ENCODE measurements around the gene ERMP1.
"Not testable (repeated sequence)": the region's sequence is repeated elsewhere in the genome, so short reads cannot be mapped to it uniquely, and the experiment has no call there.

The ERMP1 gene

DNA sequence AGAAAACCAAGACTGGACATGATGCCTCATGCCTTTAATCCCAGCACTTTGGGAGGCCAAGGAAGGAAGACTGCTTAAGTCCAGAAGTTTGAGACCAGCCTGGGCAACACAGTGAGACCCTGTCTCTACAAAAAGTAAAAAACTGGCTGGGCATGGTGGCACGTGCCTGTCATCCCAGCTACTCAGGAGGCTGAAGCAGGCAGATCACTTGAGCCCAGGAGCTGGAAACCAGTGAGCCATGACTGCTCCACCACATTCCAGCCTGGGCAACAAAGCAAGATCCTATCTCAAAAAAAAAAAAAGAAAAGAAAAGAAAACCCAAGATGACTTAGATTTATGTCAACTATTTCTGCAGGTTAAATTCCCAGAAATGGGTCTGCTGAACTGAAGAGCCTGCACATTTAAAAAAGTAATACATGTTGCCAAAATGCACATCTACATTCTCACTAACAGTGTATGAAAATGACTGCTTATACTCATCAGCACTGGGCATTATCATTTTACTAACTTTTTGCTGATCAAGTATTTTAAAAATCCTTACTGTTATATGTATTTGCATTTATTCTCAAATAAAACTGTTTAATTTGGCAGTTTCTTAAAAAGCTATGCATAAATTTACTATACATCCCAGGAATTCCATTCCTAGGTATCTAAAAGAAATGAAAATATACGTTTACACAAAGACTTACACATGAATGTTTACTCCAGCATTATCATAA lies 14.3 kb downstream of the ERMP1 start:
- DNase-seq, result no peak

DNA sequence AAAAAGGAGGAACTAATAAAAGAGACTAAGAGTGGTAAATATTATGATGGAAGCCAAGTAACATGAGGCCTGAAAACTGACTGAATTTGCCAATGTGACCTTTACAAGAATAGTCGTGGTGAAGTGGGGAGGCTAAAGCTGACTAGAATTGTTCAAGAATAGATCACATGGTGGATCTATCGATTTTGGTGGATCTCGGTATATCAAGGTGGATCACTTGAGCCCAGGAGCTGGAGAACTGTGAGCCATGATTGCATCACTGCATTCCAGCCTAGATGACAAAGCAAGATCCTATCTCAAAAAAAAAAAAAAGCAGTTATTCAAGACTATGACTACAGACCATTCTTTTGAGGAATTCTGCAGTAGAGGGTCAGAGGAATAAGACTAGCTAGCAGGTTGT lies 15.1 kb downstream of the ERMP1 start:
- no peak for DNase-seq

DNA sequence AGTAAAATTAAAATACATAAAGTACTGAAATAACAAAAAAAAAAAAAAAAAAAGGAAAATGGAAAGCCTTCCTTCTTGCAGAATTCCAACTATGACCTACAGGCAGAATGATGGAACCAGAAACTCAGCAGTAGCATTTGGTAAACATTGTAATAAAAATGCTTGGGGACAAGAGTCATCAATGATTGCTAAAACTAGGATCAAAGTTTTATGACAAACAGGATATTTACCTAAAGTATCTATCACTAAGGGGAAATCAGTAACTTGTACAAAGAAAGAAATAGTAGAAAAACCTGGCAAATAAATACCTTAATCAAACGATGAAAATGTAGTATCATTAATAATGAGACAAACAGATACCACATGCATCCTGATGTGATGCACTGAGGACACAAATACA lies 17.5 kb downstream of the ERMP1 start:
- no peak for DNase-seq

DNA sequence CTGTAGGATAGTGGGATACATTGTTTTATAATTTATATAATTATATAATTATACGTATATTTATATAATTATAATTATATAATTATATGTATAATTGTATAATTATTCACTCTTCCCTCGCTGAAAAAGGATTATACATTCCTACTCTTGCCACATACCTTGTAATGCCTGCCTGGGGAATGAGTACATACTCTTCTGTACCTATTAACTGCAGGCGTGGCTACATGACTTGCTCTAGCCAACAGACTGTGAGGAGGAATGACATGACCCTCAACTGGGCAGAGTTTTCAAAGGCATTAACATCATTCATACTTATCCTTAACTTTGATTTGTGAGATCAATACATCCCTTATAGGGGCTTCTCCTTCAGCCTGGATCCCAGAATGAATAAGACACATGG lies 19.1 kb downstream of the ERMP1 start:
- no peak for DNase-seq

DNA sequence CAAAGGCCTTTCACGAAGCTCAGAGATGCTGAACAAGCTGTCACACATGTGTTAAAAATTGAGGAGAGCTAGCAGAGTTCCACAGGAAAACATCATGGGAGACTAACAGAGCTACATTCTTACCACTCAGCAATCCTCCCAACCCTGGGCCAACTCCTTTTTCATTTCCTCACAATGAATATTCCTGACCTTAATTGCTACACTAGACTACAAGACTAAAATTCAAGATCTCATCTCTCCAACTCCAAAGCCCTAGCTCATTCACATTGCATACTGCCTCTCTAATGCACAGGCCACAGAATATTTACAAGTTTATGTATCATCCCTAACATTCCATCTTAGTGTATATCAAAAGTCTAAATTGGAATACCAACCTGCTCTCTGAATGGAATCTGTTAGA lies 21.2 kb downstream of the ERMP1 start:
- no peak for DNase-seq

DNA sequence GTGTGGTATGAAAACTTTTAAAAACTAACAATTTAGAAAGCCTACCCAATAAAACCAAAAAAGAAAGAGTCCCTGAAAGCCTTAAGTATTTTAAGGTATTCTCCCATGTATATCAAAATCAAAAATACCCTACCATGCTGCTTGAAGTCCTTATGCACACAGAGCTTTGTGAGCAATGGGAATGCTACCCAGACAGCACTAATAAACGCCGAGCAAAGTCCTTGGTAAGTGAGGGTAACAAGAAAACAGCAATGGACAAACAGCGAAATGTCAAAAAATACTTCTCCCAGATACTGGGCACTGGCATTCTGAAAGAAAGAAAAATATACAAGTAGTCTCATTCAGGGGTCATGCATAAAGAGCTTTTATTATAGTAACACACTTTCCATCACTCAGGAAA lies 27.4 kb downstream of the ERMP1 start:
- no peak for DNase-seq

DNA sequence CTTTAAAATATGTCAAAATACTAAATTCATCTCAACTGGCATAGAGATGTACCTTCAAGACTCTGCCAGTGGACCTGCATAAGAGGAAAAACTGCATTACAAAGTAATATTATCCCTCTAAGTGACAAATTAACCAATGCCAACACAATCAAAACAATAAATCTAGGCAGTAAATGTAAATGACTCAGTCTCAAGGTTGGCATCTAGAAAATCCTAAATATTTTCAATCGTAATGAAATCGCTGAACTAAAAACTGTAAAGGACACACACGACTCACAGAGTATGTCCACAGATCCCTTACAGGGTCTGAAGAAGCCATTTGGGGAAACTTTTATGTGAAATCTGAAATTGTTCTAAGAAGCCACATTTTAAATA lies 31.2 kb downstream of the ERMP1 start:
- no peak for DNase-seq

DNA sequence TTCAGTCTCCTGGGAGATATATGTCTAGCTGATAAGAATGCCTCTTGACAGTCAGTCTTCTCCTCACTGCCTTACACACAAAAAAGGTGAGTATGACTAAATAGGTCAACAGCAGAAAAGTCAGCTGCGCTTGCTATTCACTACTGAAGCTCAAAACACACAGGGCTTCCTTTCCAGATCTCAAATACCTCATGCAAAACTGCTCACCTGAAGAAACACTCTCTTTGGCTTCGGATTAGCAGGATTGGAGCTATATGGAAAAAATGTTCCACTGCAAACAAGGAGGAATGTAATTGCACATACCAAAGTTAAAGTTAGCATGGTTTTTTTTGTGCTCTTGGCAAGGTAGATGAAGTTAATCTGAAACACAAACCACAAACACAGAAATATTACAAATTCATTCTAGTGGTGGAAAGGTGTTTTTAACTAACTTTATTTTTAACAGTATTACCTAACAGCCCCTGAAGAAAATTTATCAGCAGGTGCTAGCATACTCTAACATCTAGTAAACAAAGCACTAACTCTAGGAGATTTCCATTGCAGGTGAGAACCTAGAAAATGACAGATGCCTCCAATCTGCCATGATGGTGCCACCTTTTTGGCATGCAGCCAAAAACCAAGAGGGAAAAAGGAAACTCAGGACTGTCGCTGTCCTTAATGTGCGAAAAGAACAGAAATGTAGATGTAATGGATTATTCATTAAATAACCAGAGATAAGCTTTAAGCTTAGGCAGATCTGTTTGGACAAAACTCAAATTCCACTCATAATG lies 31.8 kb downstream of the ERMP1 start:
- DNase-seq, result no peak

DNA sequence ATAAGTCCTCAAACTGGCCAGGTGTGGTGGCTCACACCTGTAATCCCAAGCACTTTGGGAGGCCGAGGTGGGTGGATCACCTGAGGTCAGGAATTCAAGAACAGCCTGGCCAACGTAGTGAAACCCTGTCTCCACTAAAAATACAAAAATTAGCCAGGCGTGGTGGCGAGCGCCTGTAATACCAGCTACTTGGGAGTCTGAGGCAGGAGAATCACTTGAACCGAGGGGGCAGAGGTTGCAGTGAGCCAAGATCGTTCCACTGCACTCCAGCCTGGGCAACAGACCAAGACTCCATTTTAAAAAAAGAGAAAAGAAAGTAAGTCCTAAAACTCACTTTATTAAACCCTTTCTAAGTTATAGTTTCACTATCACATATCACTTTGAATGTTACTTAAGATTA lies 32.5 kb downstream of the ERMP1 start:
- DNase-seq, result not testable (repeated sequence)

DNA sequence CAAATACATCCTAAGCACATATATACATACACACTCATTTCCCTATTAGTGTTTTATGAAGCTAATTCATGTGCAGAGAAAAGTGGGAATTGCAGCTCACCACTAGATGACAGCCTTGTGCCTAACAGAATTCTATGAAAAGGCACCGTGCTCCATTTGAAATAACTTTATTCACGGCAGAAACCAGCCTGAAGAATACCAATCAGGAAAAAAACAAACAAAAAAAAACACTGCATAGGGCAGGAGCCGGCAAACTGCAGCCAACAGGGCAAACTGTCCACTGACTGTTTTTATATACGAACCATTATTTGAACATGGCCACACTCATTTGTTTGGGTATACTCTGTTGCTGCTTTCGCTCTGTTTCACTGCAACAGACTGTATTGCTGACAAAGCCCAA lies 33.6 kb downstream of the ERMP1 start:
- no peak for DNase-seq

DNA sequence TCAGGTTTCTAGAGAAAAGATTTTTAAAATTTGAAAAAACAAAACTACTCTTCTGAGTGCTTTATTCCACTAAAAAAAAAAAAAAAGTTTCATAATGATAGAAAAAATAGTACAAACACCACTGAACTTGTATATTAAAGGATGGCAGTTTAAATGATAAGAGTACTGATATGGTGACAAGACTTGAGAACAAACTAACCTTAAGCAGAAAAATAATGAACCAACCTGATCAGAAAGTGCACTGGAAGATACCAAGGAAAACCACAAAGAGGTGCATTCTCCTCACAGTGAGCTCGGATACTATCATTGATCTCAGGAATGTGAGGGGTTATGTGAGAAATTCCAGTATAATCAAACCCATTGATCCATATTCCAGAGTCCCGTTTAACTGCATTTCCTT lies 34.3 kb downstream of the ERMP1 start:
- no peak for DNase-seq

DNA sequence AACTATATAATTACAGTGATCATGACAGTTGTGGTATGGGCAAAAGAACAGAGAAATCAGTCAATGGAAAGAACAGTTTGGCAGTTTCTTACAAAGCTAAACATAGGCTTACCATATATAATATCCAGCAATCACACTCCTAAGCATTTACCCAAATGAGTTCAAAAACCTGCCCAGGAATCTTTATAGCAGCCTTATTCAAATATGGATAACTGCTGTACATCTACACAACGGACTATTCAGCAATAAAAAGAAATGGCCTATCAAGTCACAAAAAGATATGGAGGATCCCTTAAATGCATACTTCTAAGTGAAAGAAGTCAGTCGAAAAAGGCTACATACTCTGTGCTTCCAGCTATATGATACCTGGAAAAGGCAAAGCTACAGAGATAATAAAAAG lies 36.6 kb downstream of the ERMP1 start:
- DNase-seq, result no peak

DNA sequence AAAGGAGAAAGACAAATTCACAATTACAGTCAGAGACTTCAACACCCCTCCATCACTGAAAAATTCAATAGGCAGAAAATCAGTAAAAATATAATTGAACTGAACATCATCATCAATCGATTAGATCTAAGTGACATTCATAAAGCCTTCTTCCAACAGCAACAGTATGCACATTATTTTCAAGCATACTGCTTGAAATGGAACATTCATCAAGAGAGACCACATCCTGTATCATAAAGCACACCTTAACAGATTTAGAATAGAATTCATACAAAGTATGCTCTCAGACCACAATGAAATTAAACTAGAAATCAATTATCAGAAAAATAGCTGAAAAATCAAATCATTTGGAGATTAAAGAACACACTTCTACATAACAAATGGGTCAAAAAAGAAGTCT lies 39.1 kb downstream of the ERMP1 start:
- DNase-seq, result no peak

DNA sequence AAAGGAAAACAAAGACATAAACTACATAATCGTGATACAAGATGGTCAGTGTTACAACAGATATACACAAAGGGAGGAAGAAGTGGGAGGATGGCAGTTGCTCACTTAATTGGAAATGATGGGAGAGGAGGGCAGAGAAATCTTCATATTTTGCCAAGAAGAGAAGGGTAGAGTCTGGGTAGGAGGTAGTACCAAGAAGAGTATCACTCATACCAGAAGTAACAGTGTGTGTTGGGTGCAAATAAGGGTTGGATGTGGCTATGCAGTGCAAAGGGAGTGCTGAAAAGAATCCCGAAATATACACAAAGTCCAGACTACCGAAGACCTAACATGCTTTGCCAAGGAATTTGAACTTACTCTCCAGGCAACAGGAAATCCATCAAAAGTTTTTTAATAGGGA lies 41.0 kb downstream of the ERMP1 start:
- no peak for DNase-seq

DNA sequence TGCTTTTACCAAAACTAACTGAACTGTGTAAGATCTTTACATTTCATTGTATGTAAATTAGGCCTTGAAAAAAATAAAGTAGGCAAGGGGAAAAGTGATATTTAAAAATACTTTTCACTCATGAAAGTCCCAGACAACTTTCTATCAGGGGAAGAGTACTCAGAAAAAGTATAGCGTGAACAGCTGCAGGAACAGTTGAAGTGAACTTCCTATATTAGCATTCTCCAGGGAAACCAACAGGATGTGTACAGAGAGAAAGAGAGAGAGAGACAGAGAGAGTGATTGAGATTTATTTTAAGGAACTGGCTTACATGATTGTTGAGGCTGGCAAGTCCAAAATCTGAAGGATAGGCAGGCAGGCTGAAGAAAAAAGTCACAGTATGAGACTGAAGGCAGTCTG lies 42.0 kb downstream of the ERMP1 start:
- no peak for DNase-seq

DNA sequence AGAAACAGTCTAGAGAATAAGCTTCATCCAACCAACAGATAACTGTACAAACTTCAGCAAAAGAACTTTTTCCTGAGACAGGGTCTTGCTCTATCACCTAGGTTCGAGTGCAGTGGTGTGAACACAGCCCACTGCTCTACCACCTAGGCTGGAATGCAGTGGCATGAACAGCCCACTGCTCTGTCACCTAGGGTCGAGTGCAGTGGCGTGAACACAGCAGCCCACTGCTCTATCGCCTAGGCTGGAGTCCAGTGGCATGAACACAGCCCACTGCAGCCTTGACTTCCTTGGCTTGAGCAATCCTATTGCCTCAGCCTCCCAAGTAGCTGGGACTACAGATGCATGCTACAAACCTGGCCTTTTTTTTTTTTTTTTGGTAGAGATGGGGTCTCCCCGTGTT lies 43.4 kb downstream of the ERMP1 start:
- DNase-seq, result no peak

DNA sequence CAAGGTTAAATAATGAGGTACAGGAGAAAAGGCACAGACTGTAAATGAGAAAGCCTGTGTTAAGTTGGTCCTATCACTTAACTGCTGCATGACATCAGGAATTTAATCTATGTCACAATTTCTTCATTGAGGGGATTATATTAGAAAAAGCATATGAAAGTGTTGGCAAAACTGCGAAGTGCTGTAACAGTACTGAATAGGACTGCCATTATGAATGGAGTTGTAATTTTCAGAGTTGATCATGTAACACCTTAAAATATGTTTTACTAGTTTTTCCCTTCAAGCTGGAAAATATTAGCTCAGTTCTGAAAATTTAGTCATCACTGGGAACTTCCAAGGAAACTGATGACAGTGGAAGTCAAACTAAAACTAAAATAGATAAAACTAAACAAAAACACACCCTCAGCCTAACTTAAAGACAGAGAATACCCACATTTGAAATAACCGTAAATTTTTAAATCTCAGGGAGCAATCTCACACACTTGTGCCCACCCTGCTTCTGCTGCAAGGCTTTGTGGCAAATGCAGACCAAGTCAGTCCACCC lies 45.1 kb downstream of the ERMP1 start:
- no peak for DNase-seq

DNA sequence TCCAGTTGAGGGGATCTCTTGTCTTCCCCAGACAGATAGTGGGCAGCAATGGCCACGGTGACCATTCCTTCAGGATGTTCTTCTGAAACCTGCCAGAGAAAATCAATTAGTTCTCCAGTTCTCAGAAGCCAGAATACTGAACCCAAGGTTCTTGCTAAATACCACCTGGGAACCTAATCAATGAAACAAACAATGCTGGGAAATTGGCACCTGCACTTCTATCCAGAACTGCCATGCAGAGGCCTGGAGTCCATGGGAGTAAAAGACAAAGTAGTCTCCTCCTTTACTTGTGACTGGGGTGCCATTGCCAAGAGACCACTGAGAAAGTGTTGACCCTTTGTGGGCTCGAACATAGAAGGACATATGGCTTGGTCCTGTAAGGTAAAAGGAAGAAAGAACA lies 45.7 kb downstream of the ERMP1 start:
- no peak for DNase-seq

DNA sequence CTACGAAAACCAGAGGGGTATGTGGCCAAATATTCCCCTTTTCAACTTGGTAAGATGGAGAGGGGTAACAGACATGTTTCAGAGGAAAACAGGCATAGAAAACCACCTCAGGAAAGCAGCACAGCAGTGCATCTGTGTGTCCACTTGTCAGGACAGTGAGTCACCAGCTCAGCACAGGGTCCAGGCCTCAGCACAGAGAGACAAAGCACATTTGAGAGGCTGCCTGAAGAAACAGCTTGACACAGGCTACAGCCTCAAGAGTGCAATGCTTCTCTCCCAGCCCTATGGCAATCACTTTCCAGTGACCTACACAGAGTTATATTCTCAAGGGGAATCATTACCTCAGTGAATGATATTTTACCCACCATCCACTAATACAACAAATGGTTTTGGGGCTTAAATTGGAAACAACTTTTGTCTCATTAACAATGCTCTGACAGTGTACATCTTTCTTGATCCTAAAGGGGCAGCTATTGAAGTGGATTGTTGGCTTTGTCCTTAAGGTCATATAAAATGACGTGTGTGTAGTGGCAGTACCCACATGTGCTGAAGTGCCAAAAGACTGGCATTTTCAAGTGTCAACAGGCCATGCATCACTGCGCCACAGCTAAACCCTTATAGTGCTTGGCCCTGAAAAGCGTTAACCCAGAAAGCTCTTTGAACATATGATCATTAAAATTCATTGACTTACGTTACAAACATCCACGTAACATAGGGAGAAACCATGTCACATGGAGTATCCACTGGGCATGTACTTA lies 46.4 kb downstream of the ERMP1 start:
- no peak for DNase-seq

DNA sequence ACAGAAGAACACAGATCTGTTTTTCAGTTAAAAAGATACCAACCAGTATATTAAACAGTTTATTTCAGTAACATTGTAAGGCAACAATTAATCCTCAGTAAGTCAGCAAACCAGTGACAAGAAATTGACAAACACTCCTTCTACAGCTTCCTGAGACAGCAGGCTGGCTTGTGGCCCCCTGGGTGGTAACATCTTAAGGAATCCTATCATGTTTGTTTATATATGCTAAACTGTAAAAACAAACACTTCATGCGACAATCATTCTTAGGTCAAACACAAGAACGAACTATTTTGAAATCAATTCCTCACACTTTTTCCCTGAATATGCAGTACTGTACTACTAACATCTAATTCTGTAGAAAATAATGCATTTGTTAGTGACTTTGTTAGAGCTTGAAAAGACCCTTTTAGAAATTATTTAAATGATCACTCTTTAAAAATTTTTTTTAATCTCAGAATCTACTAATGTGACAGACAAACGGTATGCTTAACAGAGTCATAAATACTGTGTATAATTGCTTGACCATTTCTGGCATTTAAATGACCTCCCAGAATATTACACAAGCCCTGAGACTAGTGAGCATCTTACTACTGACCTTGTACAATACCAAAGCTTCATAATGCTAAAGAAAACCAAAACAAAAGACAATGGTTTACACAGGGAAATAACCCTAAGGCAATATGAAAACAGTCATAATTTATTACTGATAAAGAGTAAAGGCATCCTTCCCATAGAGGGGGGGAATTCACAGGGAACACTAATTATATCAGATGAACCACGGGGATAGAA lies 48.2 kb downstream of the ERMP1 start:
- DNase-seq, result no peak

DNA sequence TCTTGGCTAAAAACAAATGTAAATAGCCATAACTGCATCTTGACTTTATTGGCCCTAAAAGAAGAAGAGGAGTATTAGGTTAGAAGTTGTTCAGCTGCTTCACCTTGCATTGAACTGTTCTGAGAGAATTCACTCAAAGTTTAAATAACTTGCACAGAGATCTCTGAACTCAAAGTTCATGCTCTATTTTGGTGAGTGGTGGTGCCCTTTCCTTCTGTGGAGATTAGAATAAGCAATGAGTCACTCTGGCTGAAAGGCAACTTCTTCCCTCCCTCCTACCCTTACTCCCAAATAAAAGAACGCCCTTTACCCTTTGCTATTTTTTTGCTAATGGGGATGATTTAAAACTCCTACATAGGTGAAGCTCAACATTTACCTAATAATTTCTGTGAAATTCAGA lies 48.9 kb downstream of the ERMP1 start:
- DNase-seq, result no peak

DNA sequence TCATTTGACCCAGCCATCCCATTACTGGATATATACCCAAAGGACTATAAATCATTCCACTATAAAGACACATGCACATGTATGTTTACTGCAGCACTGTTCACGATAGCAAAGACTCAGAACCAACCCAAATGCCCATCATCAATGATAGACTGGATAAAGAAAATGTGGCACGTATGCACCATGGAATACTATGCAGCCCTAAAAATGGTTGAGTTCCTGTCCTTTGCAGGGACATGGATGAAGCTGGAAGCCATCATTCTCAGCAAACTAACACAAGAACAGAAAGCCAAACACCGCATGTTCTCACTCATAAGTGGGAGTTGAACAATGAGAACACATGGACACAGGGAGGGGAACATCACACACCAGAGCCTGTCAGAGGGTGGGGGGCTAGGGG lies 49.5 kb downstream of the ERMP1 start:
- not testable (repeated sequence) for DNase-seq

DNA sequence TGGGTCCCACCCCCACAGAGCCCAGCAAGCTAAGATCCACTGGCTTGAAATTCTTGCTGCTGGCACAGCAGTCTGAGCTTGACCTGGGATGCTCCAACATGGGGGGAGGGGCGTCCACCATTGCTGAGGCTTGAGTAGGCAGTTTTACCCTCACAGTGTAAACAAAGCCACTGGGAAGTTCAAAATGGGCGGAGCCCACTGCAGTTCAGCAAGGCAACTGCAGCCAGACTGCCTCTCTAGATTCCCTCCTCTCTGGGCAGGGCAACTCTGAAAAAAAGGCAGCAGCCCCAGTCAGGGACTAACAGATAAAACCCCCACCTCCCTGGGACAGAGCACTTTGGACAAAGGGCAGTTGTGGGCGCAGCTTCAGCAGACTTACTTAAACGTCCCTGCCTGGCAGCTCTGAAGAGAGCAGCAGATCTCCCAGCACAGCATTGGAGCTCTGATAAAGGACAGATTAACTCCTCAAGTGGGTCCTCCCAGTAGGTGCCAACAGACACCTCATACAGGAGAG lies 53.2 kb downstream of the ERMP1 start:
- DNase-seq, result not testable (repeated sequence)

Data from central memory CD4-positive, alpha-beta T cell (primary cell).